NCI-H1694 (cell line): ENCODE data around the gene CFAP126.
"Not testable (repeated sequence)": the region's sequence is repeated elsewhere in the genome, so short reads cannot be mapped to it uniquely, and the experiment has no call there.

Source experiments
- DNase-seq: peaks from one replicate; lab custom pipeline; 2025; lab: John Stamatoyannopoulos, UW

CFAP126 gene, protein sequence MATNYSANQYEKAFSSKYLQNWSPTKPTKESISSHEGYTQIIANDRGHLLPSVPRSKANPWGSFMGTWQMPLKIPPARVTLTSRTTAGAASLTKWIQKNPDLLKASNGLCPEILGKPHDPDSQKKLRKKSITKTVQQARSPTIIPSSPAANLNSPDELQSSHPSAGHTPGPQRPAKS

DNA sequence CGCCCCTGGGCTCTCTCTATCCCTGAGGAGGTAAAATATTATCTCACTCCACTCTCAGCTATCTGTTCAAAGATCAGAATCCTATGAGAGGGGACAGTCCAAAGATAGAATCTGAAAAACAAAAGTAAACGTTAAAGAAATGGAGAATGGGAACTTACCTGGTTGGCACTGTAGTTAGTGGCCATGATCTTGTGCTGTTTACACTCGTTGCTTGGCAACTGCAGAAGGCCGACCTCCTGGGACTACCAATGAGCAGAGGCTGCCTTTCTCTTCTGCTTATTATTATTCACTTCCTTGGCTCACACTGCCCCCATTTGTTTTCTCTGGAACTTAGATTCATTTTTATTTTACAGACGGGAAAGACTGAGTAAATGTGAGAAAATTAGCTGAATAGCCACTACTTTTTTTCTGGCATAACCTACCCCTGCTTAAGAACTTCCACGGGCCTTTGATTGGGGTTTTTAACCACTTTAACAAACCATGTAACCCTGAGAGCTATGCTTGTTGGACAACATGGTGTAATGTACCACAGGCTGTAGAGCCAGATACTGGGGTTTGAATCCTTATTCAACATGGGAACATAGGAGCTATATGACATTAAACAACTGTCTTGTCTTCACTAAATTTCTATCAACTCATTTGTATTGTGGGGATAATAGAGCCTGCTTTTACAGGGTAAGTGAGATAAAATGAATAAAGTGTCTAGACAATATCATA lies at the start of gene CFAP126:
Gene CFAP126, minus strand, starts transcription at position 193 of the 717 bp plus-strand sequence. Its CDS starts 8 bp downstream, at position 185.
- DNase-seq, result peak; percentile 42

- not testable (repeated sequence) for DNase-seq
Observed at GRCh38 chr1:161413050-161413449, 45.4 kb upstream of the CFAP126 start.

DNA sequence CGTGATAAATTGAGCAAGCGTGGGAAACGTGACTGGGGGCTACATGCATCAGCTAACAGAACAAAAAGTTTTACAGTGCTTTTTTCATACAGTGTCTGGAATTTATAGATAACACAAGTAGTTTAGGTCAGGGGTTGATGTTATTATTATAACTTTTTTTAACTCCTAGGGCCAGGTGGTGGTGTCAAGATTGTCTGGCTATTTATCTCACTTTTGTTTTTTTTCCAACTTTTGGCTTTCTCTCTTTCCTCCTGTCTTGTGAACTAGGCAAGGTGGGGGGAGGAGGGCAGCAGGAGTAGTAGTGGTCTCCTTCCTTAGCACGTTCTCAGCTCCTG lies 42.9 kb upstream of the CFAP126 start:
- DNase-seq, result not testable (repeated sequence)

DNA sequence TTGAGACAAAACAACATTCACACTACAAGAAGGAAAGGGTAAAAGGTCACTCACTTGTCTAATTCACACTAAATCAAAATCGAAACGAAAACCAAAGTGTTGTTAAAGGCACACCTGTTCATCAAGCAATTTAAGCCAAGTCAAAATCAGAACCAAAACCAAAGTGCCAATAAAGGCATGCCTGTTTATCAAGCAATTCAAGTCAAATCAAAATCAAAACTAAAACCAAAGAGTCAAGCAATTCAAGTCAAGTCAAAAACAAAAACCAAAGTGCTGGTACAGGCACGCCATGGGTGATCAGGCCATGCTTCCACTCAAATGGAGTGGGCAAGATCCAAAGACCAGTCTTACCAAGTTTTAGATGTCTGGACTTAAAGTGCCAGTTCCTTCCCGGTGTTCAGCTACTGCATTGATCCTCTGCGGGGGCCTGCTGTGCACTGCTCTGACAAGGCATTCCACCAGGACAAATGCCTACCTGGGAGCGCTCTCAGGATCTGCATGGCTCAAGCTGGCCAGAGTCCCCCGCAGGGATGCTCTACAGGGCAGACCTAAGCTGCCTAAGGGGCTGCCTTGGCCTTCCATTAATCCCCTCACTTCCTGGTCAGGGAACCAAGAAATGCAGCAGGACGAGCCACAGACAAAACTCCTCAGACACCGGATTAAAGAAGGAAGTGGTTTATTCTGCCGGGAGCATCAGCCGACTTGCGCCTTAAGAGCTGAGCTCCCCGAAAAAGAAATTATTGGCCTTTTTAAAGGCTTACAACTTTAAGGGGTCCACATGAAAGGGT lies 42.4 kb upstream of the CFAP126 start:
- not testable (repeated sequence) for DNase-seq

GRCh38 chr1:161408429-161409052 lies 40.9 kb upstream of the CFAP126 start:
- DNase-seq, result no peak

- DNase-seq, result no peak
Observed at GRCh38 chr1:161407451-161407985, 39.8 kb upstream of the CFAP126 start.

- not testable (repeated sequence) for DNase-seq
Observed at GRCh38 chr1:161406551-161406950, 38.9 kb upstream of the CFAP126 start.

- no peak for DNase-seq
Observed at GRCh38 chr1:161404051-161404597, 36.4 kb upstream of the CFAP126 start.

DNA sequence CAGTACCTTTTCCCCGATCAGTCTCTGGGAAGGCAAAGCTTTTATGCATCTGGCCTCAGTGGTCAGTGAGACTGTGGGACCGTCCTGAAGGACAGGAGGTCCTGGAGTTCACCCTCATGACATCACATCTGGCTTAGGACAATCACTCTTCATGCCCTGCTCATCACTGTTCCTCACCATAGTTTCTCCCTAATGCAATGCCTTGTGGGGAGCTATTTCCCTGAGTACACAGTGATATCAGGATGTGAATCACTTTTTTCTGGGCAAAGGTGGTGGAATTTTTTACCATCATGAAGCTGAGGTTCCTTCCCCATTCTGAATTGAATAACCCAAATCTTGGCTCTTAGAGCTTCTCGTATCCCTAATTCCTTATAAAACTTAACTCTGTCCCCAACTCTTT lies 34.8 kb upstream of the CFAP126 start:
- no peak for DNase-seq

DNA sequence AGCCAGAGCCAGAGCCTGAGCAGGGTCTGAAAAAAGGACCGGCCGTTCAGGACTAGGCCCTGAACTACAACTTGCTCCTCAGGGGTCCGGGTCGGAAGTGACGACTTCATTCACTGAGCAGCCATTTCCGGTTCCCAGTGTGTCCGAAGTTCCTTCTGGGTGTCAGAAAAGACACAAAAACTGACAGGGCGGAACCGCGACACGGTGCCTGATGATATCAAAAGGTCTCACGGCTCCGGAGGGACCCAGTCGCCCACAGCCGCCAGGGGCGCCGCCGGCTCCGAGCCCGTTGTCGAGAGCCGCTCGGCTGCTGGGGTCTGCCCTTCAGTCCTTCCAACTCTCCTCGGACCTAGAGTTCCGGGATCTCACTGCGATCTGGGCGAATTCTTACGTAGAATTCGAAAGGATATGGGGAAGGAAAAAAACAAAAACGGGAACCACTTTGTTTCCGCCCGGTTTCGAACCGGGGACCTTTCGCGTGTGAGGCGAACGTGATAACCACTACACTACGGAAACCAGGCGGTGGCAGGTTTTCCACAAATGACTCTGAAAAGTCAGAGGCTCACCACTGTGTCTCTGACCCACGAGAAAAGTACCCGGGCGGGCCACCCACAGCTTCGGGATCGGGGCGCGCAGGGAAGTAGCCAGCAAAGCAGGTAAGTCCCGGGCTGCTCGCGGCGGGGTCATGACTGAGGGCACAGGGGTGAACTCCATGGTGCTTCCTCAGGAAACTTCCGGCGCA lies 31.8 kb upstream of the CFAP126 start:
- DNase-seq, result peak; percentile 90

DNA sequence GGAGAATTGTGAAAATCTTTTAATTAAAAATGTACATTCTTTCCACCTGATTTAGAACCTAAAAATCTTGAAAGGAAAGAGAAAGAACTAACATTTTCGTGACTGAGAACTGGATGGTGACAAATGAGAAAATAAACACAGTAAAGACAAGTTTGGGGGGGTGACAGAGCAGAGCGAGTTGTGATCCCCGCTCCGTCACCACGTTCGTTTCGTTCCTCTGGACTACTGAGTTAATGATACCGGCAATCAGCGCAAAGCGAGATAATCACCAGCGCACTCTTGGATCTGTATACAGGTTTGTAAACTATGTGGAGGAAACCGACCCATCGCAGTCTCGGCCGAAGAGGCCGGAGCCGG lies 31.2 kb upstream of the CFAP126 start:
- no peak for DNase-seq

DNA sequence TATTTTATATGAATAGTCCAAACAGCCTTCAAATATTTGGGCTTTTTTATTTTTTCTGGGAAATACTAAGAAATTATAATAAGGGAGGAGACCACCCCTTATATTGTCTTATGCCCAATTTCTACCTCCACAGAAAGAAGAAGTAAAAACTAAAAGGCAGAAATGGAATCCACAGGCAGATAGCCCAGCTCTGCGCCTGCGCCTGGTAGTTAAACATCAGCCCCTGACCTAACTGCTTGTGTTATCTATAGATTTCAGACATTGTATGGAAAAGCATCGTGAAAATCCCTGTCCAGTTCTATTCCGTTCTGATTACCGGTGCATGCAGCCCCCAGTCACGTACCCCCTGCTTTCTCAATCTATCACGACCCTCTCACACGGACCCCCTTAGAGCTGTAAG lies 29.4 kb upstream of the CFAP126 start:
- not testable (repeated sequence) for DNase-seq

GRCh38 chr1:161393151-161393550 lies 25.5 kb upstream of the CFAP126 start:
- no peak for DNase-seq

GRCh38 chr1:161391611-161392010 lies 23.9 kb upstream of the CFAP126 start:
- no peak for DNase-seq

- not testable (repeated sequence) for DNase-seq
Observed at GRCh38 chr1:161391136-161391535, 23.5 kb upstream of the CFAP126 start.

DNA sequence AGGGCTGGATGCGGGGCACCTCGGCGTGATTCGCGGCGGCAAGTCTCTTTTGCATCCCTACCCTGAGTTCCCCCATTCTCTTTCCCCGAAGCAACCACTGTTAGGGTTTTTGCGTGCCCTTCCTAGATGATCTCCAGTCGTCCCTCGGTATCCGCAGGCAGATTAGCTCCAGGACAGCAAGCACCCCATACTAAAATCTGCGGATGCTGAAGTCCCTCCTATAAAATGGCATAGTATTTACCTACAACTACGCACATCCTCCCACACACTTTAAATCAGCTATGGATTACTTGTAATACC lies 22.8 kb upstream of the CFAP126 start:
- peak; percentile 47 for DNase-seq

GRCh38 chr1:161389691-161390558 lies 22.2 kb upstream of the CFAP126 start:
- DNase-seq, result peak; percentile 91

GRCh38 chr1:161389158-161389557 lies 21.5 kb upstream of the CFAP126 start:
- DNase-seq, result not testable (repeated sequence)

GRCh38 chr1:161388639-161389038 lies 21.0 kb upstream of the CFAP126 start:
- no peak for DNase-seq

DNA sequence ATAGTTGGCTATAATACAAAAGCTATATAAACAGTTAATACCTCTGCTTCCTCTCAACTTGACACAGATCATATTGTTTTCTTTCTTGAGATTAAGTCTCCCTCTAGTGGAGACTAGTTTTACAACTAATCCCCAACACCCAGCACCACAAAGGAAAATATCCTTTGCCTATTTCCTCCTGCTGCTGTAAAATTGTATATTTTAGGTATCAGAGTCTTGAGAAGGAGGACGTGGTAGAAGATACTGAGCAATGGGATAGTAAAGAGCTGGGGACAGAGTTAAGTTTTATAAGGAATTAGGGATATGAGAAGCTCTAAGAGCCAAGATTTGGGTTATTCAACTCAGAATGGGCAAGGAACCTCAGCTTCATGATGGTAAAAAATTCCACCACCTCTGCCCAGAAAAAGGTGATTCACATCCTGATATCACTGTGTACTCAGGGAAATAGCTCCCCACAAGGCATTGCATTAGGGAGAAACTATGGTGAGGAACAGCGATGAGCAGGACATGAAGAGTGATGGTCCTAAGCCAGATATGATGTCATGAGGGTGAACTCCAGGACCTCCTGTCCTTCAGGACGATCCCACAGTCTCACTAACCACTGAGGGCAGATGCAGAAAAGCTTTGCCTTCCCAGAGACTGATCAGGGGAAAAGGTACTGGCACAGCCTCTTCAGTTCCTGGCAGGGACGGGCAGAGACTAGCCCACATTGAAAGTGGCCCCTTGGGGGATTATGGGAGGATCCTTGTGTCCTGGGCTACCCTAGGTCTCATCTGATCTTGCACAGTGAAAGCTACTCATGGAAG lies 14.7 kb upstream of the CFAP126 start:
- peak; percentile 62 for DNase-seq
